AG08396 (cell line): ENCODE results near the gene SEMA5A.

ENCODE experiments used
- DNase-seq: peaks from one replicate; pipeline ENCODE4 v3.0.0; 2012; ENCODE audit warnings: low spot score, mixed read lengths

The SEMA5A gene

DNA sequence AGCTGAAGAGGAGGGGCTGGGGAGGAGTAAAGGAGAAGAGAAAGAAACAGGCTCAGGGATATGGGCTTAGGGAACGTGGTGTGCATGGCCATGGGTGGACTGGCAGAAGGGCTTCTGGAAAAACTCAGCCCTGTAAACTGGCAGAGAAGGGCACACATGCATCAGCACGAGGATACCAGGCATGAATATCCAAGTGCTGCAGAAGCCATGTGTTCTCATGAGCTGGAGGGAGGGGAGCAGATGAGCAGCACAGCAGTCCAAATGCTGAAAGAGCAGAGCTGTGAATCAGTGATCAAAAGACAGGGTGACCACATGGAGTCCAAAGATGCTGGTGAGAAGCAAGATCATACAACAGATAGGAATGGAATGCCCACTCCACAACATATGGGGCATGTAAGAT lies 72.3 kb downstream of the SEMA5A start:
- DNase-seq: no peak

DNA sequence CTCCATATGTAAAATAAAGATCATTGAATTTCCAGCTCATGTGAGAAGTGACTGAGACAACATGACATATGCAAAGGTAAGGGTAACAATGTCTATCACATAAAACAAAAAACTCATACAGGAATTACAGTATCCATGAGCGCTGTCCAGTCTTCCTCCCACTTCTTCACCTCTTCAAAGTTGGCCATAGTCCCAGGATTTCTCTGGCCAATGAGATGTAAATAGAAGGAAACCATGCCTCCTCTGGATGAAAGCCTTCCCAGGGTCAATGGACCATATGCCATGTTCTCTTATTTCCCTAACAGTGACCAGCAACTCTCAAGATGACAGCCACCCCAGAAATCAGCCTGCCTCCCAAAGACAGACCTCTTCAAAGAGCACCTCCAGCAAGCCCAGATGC lies 75.5 kb downstream of the SEMA5A start:
- no peak for DNase-seq

DNA sequence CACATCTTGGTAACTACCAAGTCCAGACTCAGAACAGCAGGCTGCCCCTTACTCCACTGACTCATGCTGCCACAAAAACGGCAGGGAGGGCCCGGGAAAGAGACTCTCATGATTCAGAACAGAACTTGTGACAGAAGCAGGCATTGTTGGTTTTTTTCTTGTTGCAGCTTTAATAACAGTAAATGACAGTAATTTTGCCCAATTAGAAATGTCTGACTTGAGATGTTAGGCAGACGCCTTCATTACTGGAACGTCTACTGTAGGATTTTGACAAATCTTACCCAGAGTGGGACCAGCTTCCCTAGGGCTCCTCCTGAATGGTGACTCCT lies 77.9 kb downstream of the SEMA5A start:
- peak; percentile 70 for DNase-seq

DNA sequence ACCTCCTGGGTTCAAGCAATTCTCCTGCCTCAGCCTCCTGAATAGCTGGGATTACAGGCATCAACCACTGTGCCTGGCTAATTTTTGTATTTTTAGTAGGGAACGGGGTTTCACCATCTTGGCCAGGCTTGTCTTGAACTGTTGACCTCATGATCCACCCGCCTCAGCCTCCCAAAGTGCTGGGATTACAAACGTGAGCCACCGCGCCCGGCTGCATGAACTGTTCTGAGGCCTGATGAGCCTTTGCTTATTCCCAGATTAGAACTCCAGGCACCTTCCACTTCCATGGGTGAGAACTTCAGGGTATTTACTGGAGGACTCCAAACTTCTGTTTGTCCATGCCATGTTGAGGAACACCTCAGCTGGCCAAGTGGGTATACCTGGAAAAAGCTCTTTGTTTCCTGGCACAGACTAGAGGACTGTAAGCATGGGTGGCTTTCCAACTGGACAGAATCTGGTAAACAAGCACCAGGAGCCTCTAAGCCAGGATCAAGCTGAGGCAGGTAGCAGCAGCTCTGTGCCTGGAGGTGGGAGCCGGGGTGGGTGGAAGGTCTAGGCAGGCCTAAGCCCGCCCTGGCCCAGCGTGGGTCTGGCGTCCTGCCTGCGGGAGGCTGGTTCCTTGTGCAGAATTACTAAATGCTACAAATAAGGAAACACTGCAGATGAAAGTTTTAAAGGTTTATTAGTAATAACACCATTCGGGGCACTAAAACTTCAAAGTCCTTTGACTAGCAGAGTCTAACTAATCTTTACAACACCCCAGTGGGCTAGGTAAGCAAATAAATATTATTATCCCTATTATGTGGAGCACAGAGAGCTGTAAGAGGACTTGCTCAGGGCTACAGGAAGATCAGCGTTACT lies 78.4 kb downstream of the SEMA5A start:
- no peak for DNase-seq

DNA sequence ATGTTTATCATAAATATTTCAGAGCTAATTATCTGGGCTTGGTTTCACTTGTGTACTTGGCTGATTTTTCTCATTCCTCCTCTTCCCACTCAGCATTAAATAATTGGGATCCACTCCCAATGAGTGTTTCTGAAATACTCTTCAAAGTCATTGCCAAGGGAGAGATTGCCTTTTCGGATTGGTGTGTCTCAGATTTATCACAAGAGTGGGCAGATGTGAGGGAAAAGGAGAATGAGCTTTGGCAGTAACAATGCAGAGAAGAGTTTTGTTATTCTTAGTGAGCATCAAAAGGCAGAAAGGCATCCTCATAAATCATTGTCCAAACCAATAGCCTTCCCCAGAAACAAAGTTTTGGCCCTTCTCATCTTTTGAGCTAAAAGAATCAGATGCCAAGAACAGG lies 79.2 kb downstream of the SEMA5A start:
- DNase-seq: no peak

DNA sequence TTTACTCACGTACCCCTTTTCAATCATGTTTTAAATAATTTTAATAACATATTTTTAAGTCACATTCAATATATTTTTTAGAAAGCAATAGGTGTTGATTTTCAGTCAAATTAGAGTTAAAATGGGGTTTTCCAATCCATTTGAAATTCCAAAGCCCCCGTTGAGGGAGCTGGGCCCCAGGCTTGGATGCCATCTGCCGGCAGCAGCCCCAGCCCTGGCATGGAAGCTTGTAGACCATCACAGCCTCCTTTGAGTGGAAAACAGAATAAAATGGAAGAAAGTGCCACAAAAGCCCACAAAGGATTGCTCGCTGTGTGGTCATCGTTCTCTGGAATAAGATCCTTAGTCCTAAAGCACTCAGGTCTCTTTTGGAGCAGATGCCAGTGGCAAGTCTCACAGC lies 81.4 kb downstream of the SEMA5A start:
- DNase-seq: no peak

DNA sequence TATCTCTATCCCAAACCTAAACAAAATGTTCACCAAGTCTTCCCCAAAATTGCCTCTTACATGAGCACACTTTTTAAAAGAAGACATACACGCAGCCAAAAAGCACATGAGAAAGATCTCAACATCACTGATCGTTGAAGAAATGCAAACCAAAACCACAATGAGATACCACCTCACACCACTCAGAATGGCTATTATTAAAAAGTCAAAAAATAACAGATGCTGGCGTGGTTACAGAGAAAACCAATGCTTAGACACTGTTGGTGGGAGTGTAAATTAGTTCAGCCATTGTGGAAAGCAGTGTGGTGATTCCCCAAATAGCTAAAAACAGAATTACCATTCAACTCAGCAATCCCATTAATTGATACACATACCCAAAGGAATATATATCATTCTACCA lies 83.8 kb downstream of the SEMA5A start:
- DNase-seq: no peak

DNA sequence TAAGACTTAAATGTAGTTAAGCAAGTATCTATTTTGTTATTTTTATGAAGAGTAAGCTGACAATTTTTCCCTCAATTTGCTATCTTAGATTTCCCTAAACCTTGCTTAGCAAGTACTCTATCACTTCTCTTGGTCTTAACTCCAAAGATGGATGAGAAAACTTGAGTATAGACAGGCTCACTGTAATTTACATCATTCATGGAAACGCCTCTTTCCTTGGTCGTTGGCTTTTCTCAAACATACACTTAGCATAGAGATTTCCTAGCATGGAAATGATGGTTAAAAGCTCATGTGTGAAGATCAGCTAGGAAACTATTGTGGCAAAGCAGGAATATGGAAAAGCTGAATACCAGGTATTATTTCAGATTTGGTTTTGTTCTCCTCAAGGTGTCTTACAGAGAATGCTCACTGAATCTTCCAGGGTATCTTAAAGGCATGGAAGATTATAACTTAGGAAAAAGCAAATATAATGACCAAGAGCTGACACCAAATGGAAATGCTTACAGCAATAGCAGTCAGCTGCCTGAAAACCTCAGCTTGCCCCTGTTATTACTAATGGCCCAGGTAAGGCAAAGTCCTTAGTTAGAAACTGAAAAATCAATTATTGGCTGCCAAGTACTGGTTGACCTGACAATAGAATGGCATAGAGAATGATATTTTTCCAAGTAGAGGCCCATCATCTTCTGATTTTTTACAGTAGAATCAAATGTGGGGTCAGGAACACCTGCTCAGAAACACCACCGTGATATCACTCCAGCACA lies 84.8 kb downstream of the SEMA5A start:
- no peak for DNase-seq

DNA sequence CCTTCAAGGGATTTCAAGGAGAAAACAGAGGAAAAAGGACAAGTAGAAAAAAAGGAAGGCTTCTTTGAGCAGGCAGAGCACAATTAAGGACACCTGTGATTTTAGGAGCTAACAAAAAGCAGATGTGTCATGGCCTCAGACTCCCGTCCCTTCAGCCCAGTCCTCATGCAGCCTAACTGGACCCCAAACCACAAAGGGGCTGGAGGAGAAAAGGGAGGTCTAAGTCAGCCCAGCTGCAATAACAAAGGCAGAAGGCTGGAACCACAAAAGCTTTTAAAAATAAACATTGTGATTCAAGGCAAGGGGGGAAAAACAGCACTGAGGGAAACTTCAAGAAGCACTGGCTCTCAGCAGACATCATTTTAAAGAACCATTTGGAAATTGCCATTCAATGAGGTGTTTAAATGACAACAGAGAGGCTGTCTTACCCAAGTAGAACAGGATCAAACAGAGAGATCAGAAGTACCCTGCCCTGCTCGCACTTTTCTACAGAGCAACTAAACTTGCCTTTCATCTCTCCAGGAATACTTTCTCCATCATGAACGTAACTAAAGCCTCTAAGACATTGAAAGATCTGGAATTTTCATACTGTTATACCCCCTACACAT lies 89.3 kb downstream of the SEMA5A start:
- peak; percentile 47 for DNase-seq

DNA sequence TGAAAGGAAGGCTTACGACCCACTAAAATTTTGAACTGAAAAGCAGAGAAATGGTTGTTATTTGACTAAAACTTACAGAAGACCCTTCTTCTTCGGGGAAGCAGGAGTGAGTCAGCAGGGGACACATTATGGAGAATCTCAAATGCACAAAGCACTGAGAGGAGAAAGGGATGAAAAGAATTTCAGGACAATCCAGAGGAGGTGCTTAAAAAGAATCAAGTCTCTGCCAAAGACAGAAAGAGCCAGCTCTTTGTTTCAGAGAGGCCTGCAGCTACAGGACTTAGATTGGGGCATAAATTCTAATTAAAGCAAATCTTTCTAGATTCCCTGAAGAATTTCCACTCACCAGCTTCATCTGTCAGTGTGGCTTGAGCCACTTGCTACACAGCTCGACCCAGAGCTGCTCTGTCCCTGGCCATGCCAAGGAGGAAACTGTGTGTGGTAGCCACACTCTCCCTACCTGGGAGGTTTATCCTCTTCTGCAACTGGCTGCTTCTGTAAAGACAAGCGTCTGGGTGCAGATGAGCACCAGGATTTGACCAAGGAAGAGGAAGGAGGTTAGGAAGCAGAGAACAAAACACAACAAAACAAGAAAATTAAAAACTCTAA lies 89.9 kb downstream of the SEMA5A start:
- DNase-seq: no peak

DNA sequence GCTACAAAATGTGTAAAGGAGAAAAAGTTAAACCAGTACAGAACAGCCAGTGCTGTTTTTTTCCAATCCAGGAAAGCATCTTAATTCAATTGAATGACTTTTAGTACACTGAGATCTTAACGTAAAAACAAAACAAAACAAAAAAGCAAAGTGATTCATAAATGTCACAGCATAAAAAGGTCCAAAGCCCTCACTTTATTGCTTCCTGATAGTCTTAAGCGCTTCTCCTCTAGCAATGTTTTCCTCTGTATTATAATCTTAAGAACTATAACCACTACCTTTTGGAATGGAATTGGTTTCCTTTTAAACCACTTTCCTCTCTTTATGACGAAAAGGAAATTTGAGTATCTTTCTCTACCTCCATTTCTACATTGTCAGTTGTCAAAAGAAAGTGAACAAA lies 91.4 kb downstream of the SEMA5A start:
- no peak for DNase-seq

DNA sequence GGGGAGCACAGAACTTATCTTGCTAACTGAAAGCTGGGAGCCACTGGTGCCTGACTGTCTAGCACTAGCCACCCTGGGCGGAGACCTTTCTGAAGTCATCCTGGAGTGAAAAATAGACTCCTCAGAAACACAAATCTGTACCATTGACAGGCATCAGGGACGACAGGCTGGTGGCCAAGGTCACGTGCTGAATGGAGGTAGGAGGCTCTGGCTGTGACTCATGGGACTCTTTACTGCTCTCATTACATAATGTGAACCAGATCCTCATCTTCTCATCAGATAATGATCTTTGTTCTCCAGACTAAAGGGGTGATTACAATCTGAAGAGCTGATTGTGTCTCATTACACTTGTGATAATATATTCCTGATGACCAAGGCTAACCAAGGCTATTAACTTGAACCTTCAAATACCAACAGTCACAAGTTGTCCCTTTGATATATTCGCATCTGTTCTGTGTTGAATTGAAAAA lies 91.8 kb downstream of the SEMA5A start:
- DNase-seq: no peak

DNA sequence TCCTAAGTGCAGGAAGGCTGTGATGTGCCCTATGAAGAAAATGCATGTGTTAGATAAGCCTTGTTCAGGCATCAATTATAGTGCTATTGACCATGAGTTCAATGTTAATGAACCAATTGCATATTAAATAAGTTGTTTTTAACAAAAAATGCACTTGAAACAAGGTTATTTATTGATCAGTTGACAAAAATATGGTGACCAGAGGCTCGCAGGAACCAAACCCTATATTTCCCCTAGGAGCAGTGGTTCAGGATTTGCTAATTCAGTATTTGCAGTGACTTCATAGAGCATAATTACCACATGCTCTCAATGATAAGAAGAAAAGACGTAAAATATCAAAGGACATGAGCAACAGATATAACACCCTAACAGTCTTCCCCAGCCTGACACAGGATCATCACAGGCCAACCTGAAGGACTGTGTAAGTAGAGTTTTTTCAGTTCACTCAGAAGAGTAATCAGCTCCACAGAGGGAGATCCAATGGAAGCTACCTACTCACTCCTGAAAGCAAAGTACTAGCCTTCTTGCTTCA lies 92.3 kb downstream of the SEMA5A start:
- no peak for DNase-seq

DNA sequence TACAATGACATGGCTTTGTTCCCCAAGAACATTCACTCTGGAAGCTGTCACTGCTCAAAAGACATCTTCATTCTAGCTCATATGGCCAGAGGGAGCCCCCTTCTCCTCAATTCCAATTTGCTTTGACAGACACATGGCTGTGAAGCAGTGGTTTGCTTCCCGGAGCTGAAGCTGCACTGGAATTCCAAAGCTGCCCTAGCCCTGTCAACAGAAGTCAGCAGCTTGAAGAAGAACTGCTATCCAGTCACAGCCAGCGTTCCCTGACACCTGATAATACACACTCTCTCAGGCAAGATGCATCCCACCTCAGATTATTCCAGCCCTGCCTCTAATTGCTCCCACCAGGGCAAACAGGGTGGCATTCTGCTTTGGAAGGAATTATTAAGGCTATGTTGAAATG lies 93.7 kb downstream of the SEMA5A start:
- no peak for DNase-seq

DNA sequence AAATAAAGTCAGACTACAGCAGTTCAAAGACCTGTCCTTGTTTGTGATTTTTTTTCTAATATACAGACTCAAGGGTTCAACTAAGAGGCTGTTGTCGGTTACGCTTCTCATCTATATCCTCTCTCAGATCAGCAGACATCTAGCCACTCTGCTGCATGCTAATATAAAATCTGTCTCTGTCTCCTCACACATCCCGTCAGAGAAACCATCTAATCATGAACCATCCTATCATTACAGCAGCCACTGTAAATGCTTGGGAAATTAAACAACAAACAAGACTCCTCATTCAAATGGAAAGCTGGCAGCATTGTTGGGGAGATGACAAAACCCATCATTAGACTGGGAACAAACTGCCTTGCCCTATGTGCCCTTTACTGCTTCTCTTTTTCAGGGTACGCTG lies 94.8 kb downstream of the SEMA5A start:
- no peak for DNase-seq

DNA sequence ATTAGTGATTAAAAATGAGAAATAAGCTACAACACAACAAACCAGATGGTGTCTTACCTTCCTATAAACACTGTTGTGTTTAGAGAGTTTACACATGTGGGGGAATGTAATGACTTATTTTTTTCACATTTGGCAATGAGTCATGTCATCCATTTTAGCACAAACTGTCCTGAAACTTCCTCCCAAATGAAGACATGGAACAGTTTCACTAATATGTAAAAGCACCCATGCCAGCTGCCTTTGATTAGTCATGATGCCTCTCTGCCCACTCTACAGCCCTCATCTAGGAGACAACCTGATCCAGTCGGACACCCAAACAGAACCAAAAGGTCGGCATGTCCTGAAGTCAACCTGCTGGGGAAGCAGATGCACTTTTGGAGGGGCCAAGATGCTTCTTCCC lies 98.2 kb downstream of the SEMA5A start:
- DNase-seq: no peak

DNA sequence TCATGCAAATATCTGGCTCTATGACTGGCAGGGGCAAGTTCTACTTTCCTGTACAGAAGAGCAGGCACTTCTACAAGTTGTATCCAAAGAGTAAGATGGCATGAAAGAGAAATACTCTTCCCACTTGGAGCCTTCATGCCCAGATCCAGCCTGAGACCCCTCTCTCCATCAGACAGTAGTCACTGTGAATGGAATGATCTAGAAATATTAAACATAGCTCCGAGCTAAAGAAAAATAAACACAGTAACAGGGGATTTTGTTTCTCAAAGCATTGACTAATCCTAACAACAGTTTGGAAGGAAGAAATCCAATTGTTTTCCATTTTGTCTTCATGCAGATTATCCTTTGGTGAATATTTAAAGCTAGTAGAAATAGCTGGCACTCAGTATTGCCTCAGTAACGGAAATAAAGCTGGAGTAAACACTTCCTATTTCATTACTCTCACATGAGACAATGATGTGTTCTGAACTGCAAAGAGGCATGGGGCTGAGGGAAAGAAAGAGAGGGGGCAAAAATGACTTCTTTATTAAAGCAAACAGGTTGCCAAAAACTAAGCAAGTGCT lies 100.0 kb downstream of the SEMA5A start:
- no peak for DNase-seq

DNA sequence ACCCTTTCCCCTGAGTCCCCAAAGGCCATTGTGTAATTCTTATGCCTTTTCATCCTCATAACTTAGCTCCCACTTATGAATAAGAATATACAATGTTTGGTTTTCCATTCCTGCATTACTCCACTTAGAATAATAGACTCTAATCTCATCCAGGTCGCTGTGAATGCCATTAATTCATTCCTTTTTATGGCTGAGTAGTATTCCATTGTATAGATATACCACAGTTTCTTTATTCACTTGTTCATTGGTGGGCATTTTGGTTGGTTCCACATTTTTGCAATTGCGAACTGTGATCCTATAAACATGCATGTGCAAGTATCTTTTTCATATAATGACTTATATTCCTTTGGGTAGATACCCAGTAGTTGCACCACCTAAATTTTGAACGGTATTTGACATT lies 101.5 kb downstream of the SEMA5A start:
- DNase-seq: no peak

DNA sequence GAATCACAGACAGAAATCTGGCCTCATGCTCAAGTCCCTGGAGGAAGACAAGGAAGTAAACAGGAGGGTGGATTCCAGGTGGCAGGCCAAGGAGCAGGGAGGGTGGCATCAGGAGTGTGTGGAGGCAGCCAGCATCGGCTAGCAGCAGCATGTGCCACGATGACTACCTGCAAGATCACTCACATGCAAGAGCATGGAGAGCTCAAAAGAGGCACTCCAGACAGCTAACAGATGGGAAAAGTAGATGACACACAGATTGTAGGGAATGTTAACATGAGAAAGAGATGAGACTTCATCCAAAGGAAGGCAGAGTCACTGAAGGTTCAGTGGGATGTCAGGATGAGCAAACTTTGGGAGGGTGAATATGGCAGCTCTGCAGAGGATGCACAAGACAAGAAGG lies 104.3 kb downstream of the SEMA5A start:
- DNase-seq: no peak

DNA sequence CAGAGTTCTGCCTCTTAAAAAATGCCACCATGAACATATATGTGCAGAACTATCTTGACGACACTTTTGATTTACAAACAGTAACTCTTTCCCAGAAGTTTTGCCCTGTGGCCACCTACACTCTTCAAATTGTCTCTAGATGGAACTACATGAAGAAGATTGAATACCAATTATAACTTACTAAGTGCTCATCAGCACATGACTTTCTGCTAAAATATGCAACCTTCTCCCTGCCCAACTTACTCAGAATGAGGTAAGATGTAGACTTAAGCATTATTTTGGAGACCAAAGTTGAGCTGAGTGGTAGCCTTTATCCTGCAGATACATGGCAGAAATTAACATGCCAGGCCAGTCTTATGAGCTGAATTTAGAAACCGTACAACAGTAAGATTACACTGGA lies 105.4 kb downstream of the SEMA5A start:
- DNase-seq: peak; percentile 12

DNA sequence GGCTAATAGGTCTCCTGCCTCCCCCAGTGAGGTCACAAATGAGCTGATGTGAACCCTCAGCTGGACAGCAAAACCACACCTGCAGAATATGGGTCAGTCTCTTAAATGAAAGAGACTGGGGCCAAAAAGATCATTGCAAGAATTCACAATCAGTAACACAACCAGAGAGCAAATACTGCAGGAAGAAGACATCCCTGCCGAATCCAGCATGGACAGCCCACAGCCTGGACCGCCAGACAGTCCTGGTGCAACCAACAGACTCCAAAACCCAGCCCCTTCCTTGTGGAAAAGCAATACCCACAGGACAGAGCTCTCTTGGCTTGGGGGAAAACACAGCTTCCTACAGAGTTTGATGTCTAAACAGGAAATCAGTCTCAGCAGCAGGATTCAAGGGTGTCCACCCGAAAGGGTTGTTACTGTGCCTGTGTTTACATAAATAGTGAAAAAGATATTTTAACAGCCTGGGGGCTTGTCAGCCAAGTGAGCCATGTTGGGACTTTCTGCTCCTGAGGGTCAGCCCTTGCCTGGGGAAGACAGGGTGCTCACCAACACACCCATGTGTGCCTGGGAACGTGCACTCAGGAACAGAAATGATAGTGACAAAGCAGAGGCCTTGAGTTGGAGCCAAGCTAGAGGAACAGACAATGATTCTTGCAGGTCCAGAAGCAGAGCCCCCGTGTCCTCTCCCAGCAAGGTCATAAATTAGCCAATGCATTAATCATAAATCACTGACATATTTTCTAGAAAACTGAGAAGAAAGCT lies 106.2 kb downstream of the SEMA5A start:
- no peak for DNase-seq
